ELR (cell line): Measurements from ENCODE around the gene TRIM8.
A peak's percentile ranks its signal among the peaks of the same experiment; 100 is the strongest.
"Not testable (repeated sequence)": the region's sequence is repeated elsewhere in the genome, so short reads cannot be mapped to it uniquely, and the experiment has no call there.

Experiments
- DNase-seq: peaks from one replicate; pipeline ENCODE4 v3.0.0-alpha.2; 2015; ENCODE audit warnings: low read depth

Gene TRIM8

DNA sequence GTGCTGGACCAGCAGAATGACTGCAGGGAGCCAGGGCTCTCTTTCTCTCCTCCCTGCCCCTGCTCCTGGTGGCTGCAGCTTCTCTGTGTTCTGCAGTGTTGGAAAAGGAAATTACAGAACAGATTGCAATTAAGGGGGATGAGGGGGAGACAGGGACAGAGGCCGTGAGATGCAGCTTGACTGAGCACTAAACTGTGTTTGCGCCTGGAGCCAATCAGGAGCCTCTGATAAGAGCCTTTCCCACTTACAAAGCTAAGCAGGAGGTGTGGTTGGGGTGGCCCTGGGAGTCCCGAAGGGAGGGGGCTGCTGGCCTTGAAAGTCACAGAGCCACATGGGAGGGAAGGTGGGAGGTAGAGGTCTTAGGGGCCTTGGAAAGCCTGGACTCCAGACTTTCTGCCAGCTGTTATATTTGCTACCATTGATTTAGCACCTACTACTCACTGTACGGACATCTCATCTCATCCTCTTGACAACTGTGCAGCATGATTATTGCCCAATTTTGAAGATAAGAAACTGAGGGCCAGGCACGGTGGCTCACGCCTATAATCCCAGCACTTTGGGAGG lies 26.7 kb downstream of the TRIM8 start:
- no peak for DNase-seq

DNA sequence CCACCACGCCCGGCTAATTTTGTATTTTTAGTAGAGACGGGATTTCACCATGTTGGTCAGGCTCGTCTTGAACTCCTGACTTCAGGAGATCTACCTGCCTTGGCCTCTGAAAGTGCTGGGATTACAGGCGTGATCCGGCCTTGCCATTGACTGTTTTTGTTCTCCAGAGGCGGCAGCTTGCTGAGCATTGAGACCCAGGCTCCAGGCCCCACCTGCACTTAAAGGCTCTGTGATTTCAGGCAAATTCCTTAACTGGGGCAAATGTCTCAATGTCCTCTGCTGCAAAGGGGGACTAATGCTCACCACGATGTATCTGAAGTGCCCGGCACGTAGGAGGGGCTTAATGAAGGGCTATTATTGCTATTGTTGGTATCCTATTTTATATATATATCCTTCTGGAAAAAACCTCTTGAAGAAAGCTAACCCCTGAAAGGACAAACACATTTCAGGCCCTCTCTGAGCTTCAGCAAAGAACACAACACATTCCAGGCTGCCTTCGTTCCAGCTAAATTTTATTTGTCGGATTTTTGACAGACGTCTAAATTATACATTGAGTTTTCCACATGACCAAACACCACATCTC lies 29.0 kb downstream of the TRIM8 start:
- DNase-seq, result no peak

DNA sequence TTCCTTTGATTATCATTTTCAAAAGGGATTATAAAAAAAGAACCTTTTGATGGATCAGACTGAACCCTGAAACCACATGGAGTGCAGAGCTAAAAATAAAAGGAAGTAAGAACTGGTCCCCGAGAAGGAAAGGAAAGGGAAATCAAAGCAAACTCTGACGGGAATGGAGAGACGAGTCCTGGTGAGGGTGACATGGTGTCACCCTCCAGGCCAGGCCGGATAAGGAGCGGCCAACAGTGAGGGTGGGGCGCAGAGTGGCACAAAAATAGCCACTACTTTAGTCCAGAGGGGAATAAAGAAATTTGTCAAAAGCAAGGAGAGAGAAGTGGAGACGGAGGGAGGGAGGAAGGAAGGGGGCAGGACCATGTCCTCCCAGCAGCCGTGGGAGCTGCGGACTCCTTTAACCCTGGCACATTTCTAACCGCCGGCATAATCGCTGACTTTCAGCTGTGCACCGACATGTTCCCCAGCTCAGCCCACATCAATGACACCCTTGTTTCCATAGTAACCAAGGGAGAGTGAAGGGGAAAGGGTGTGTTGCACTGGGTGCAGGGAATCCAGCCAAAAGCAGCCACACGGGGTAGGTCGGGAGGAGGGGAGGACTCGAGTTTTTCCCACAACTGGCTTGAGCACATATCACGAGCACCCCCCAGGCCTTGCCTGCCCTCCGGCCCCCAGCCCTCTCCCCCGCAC lies 29.7 kb downstream of the TRIM8 start:
- DNase-seq, result peak; percentile 73

DNA sequence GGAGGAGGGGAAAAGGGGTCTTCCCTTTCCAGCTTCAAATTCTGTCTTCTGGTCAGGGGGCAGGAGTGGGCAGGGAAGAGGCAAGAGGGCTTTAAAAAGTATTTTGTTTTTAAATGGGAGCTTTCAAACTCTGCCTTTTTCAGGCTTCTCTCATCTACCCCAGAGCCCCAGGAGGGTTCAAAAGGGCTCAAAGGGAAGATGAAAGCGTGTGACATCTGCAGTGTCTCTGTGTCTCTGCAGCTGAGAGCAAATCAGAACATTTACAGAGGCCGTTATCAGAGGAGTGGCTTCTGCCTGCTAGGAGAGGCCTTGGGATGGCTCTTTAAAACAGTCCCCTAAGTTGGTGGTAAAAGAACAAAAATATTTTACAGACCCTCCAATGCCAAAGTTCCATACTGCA lies 30.3 kb downstream of the TRIM8 start:
- no peak for DNase-seq

- DNase-seq, result no peak
Measured at GRCh38 chr10:102675011-102675665, 30.9 kb downstream of the TRIM8 start.

- DNase-seq, result peak; percentile 81
Measured at GRCh38 chr10:102675666-102676533, 31.6 kb downstream of the TRIM8 start.

GRCh38 chr10:102676534-102677315 lies 32.4 kb downstream of the TRIM8 start:
- no peak for DNase-seq

DNA sequence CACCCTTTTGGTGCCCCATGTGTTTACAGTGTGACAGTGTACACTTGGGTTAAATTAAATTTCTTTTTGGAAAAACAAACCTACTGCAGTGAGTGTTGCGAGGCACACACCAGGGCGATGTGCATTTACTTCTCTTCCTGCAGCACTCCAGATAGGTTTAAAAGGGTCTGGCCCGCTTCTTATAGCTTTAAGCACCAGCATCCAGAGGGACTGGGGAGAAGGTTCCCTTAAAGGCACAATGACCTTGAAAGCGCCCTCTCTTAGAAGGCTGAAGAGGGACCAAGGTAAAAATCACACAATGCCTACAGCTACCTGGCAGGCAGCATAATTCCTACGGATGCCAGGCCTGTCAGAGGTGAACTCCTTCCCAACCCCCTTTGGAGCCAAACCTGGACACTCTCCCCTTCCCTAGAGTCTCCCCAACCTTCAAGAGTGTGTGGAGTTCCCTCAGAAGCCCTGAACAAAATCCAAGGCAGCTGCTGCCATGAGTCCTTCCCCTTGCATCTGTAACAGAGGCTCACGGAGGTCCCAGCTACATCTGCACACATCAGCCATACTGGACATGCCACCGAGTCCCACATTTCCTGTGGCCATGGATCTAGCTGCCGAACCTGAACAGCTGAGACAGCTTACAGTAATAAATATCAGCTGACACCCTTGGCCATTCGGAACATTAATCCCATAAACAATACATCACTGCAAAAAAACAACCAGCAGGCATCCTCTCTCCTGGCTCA lies 33.2 kb downstream of the TRIM8 start:
- no peak for DNase-seq

GRCh38 chr10:102678068-102678400 lies 33.8 kb downstream of the TRIM8 start:
- no peak for DNase-seq

DNA sequence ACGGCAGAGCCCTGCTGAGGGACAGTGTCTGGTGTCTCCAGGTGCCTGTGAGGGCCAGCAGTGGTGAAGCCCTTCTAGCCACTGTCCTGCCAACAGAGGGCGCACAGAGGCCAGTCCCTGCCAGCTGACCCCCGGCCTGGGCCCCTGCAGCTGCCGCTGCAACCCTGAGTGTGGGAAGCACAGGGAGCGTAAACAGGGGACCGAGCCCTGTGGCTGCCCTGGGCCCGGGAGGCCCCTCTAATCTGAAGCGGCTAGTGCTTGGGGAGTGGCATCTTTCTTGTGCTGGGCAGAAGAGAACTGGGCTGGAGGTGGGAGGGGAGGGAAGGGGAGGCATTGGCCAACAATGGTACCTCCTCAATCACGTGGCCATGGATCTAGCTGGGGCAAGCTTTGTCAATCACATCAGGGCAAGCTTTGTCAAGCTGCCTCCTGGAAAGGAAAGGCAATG lies 34.6 kb downstream of the TRIM8 start:
- DNase-seq, result peak; percentile 71

DNA sequence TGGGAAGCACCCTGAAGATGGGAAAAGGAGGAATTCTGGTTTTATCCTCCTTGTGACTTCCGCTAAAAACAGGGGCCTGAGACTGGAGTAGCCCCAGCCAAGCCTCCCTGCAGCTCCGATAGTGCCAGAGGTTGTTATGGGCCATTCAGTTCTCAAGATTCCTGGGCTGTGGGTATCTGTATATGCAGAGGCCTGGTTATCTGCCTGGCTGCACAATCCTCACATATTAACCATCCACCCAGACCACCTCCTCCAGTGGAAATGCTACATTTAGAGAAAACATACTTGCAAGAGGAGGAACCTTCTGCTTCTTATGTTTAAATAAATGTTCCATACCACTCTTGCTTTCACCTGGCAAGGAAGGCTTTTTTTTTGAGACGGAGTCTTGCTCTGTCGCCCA lies 35.3 kb downstream of the TRIM8 start:
- DNase-seq, result no peak

DNA sequence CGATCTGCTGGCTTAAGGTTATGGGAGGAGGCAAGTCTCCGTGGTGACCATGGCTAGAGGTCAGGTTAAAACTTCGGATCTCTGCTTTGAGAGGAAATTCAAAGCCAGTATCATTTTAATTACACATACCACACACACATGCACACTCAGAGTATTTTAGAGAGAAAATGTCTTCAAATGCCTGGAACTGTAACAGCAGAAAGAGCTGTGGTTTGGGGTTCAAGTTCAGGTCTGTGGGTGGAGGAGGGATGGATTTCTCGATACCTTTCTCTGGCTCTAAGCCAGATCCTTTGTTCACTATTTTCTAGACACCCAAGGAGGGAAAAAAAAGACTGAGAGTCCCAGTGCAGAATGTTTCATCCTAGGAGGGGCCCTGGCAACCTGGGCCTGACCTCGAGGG lies 37.4 kb downstream of the TRIM8 start:
- no peak for DNase-seq

DNA sequence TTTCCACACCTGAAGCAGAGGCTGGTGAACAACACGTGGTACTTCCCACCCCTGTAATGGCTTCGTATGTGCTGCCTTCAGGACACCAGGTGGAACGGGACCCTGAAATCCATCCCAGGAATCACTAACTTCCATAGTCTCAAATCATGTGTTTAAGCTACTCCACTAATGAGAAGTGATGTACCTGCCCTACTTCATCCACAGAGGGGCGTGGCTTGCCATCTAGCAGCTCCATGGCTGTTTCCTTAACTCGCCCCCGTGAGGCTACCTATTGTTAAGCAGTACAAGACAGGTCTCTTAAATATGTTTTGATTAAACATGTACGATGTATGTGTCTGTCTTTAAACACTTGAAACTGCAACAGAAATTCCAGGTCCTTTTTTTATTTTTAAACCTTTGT lies 38.1 kb downstream of the TRIM8 start:
- DNase-seq, result no peak

DNA sequence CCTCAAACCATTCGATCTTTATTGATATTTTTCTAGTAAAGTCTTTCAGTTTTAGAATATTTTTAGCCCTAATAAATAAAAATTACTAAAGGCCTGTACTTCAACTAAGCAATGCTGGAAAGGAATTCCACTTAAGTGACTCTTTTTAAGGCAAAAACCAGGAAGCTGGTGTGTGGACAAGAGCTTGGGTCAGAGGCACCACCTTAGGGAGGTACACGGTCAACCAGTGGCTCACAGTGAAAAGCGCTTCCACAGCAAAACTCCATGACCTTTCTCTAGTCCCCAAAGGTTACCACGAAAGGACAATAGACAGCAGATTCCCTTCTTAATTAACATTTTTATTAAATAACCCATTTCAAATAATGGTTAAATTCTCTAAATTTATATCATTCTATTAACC lies 38.7 kb downstream of the TRIM8 start:
- no peak for DNase-seq

DNA sequence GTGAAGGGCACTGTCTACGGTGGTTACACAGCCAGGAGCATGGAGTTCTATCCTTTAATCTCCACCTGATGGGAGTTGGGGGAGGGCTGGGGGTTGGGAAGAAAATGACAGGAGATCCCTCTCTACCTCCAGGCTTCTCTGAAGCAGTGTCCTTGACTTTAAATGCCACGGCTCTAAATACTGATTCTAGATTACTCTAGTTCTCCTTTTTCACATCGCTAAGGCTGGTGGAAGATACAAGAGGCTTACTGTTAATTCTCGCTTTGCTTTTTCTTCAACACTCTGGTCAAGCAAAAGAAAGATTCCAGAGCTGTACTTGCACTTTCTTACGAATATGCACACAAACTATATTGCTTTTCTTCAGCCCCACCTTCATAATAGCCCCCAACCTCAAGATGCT lies 39.5 kb downstream of the TRIM8 start:
- DNase-seq, result no peak

- DNase-seq, result no peak
Measured at GRCh38 chr10:102691285-102692066, 47.2 kb downstream of the TRIM8 start.

DNA sequence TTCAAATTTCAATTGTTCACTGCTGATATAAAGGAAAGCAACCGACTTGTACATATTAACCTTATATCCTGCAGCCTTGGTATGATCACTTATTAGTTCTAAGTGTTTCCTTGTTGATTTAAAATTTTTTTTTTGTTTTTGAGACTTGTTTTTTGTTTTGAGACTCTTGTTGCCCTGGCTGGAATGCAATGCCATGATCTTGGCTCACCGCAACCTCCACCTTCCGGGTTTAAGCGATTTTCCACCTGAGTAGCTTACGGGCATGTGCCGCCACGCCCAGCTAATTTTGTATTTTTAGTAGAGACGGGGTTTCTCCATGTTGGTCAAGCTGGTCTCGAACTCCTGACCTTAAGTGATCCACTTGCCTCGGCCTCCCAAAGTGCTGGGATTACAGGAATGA lies 51.1 kb downstream of the TRIM8 start:
- DNase-seq, result not testable (repeated sequence)

GRCh38 chr10:102696736-102697135 lies 52.5 kb downstream of the TRIM8 start:
- DNase-seq, result no peak

DNA sequence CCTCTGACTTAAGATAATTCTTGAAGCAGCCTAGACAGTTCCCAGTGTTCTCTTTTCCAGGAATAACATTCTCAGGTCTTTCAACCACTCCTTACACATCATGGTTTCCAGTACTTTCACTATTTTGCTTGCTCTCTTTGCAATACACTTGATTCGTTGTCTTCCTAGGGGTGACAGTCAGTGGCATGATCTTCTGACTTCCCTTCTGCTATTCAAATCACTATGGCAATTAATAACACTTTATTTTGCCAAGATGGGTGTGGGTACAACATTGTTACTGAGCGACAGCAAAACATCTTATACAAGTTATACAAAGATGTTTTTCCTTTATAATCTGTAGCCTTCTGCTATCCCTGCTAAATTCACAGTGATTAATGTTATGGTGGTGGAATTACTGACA lies 54.6 kb downstream of the TRIM8 start:
- DNase-seq, result no peak

DNA sequence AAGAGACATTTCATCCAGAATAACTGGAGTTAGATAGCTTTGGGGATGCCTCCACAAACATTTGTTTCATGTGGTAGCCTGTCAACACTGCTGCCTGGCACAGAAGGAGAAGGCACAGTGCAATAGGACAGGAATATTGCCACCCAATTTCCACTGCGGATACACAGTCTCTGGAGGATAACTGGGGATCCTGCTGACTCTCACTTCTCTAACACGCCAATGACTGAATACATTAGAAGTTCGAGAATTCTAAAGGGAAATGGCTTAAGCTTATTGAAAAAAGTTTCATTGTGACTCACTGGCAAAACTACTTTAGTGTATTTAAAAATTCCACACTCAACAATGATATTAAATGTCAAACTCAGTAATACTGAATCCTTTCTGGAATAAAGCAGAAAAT lies 57.0 kb downstream of the TRIM8 start:
- no peak for DNase-seq
